ENCODE measurements around the gene CREB5.

GRCh38 chr7:28575241-28575643 is 162.9 kb downstream of the CREB5 start:
- TF ChIP-seq POLR2A (IDR thresholded peaks at IDR 0.05; ENCODE audit: low read depth) (no peak), EP300 (IDR thresholded peaks at IDR 0.05) (no peak)

Measured in esophagus muscularis mucosa (tissue), 2 donors.